Ovary (tissue), 3 donors: ENCODE data around the gene AZI2.

Experiments
- CTCF ChIP-seq, 3 donors: fragments of 450-650 bp in 2 of 3; fragments of 200-600 bp in 1 of 3; IDR thresholded peaks; one replicate each; pipeline versions ENCODE4 v1.5.1 to v1.8.0; 2016 to 2022; ENCODE audit warnings: antibody characterized with exemption in 3 of 3, mild to moderate bottlenecking in 1 of 3
- EP300 ChIP-seq: sonication (generic); formaldehyde crosslinking; IDR thresholded peaks from one replicate; pipeline ENCODE4 v1.6.1; 2017; ENCODE audit warnings: antibody characterized with exemption
- POLR2A ChIP-seq: fragments of 450-650 bp; IDR thresholded peaks from one replicate; pipeline ENCODE4 v1.6.1; 2017; ENCODE audit warnings: antibody characterized with exemption, mild to moderate bottlenecking, moderate library complexity
- donor health status: DM: no; HTN: no; CAD: no.

GRCh38 chr3:28287046-28287445, 61.6 kb downstream of the AZI2 start:
- TF ChIP-seq POLR2A (no peak), CTCF (IDR thresholded peaks at IDR 0.05) (no peak), EP300 (no peak)
